Esophagus muscularis mucosa (tissue), 4 donors: ENCODE measurements around the gene OR52K2. TPM values are rescaled to one million over a fixed set of nuclear protein-coding genes. Genes with fewer than 3 reads are reported as not detected.

Experiments used
- total RNA-seq, 4 donors: library from RNA; depleted of rRNA; stranded (reverse); fragments of >200 nt; gene quantifications; one replicate each; pipeline versions ENCODE4 v1.1.0 to v1.2.1, GENCODE V29; 2016

OR52K2 gene
- total RNA-seq, 4 donors from 2014 or later: not detected

Other genes with a start within 250 kb of the OR52K2 start
- gene OR52B4, start 80.9 kb upstream of the OR52K2 start, total RNA-seq: not detected
- 10 to 100 TPM; 16.6 to 22.0 (median 18.1) TPM for gene TRIM21, start 55.6 kb upstream of the OR52K2 start, total RNA-seq
- under 1 TPM in 1 of 4 donors, not detected in 3; 0.11 TPM for gene OR52K1, start 33.4 kb downstream of the OR52K2 start, total RNA-seq
- gene OR52M1, start 95.9 kb downstream of the OR52K2 start, total RNA-seq: not detected
- gene OR52I2, start 132.4 kb downstream of the OR52K2 start, total RNA-seq: not detected
- not detected for gene OR52I1, start 144.7 kb downstream of the OR52K2 start, total RNA-seq
- 10 to 100 TPM in 2 of 4 donors, 1 to 10 TPM in 2; 8.8 to 16.8 (median 11.2) TPM for gene TRIM68, start 158.9 kb downstream of the OR52K2 start, total RNA-seq
- not detected for gene OR51D1, start 188.2 kb downstream of the OR52K2 start, total RNA-seq
- 1 to 10 TPM in 2 of 4 donors, under 1 TPM in 1, not detected in 1; 0.33 to 1.3 (median 1.2) TPM for gene OR51E1, start 194.7 kb downstream of the OR52K2 start, total RNA-seq
- gene OR51E2, start 248.6 kb downstream of the OR52K2 start, total RNA-seq: 1 to 10 TPM in 2 of 4 donors, under 1 TPM in 2; under 0.01 to 1.8 (median 0.72) TPM